DOHH2 (cell line): Measurements from ENCODE around the gene CARHSP1.
"Not testable (repeated sequence)": the region's sequence is repeated elsewhere in the genome, so short reads cannot be mapped to it uniquely, and the experiment has no call there.

ENCODE experiments used
- CTCF ChIP-seq: fragments of 200-600 bp; sonication (generic); IDR thresholded peaks from one replicate; pipeline ENCODE4 v1.5.1; 2014; ENCODE audit warnings: antibody characterized with exemption, mild to moderate bottlenecking, low read depth, low read length; ENCODE audit not compliant: poor library complexity, severe bottlenecking
- EZH2phosphoT487 ChIP-seq: fragments of 200-600 bp; sonication (generic); IDR thresholded peaks from 2 replicates; pipeline ENCODE4 v1.6.1; 2017; ENCODE audit warnings: borderline replicate concordance, mild to moderate bottlenecking, antibody characterized with exemption, low read length, moderate library complexity, mixed read lengths

GRCh38 chr16:8842016-8842415 is 26.8 kb downstream of the CARHSP1 start:
- TF ChIP-seq CTCF, EZH2phosphoT487: not testable (repeated sequence)
